Hepatic stellate cell (primary cell): ENCODE data around the gene CACNB4.
"Not testable (repeated sequence)": the region's sequence is repeated elsewhere in the genome, so short reads cannot be mapped to it uniquely, and the experiment has no call there.

ENCODE experiments used
- DNase-seq: peaks from one replicate; pipeline ENCODE4 v3.0.0; 2011; ENCODE audit warnings: low spot score

CACNB4 gene

GRCh38 chr2:151942540-151943205 is 156.2 kb downstream of the CACNB4 start:
- not testable (repeated sequence) for DNase-seq

- no peak for DNase-seq
Measured at GRCh38 chr2:151937966-151938365, 160.9 kb downstream of the CACNB4 start.

DNA sequence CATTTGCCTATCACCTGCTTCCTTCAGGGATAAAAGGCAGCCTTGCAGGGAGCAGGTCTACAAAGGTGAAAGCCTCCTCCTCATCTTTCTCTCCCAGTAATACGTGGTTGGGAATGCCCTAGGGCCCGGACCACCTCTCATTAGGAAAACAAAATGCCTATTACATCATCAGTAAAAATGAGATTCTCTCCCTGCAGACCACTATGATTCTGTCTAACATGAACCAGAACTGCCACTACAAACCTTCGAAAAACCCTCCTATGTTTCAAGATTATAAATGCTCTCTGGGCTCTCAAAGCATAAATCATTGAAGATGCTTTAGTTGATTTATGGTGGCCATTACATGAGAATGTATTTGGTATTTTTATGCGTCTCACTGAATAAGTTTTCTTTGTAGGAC is 162.2 kb downstream of the CACNB4 start:
- DNase-seq = no peak

DNA sequence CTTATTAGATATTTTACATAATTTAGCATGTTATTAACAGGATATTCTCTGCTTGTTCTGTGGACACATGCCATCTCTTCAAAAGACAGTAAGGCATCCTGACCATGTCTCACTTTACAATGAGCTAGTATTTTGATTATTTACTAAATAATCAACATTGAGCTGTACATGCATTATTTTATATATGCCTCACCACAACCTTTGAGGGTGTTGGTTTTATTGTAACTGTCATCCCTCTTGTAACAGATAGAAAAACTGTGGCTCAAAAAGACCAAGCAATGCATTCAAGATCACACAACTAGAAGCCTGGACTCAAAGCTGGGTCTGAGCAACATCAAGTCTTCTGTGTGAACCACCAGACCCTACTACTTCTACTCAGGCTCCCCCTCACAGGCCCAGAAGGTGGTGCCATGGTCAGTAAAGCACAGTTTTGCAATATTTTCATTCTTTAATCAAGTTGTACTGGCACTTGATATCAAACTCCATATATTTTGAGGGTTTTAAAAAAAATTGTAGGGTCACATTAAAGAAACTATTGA is 165.5 kb downstream of the CACNB4 start:
- DNase-seq = no peak

- DNase-seq = no peak
Measured at GRCh38 chr2:151931756-151932155, 167.1 kb downstream of the CACNB4 start.

DNA sequence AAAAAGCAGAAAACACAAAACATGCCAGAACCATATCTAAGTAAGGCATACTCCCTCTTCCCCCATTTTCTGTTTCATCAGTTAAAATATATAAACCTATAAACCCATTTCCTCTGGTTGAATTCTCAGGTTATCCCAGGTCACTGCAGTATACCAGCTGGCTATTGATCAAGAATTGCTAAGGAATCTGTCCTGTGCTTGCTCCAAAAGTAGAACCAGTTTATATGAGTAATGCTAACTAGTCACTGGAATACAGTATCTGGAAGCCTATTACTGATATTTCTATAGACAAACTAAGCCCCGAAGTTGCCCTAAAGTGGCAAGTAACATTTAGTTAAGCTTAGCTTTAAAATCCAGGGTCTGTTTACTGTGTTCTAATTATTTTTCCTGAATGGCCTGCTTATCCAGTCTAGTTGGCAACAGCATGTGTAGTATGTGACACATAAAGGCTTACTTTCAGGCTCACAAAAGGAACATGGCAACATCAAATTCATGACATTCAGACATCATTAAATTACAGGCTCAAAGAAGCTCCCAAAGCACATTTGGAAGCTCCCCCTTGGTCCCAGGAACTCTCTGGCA is 167.7 kb downstream of the CACNB4 start:
- DNase-seq = no peak

GRCh38 chr2:151930042-151930441 is 168.8 kb downstream of the CACNB4 start:
- DNase-seq = no peak

DNA sequence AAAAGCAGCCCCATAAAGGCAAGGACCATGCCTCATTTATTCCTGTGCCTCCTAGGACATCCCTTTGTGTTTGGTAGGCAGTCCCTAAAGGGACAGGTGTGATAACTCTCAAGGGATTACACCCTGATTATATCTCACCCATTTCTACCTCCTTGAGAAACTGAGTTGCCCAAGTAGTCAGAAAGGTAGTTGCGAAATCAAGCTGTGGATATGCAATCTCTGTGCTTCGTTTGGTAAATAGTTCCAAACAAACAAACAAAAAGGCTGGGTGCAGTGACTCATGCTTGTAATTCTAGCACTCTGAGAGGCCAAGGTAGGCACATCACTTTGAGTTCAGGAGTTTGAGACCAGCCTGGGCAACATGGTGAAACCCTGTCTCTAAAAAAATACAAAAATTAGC is 170.5 kb downstream of the CACNB4 start:
- no peak for DNase-seq

DNA sequence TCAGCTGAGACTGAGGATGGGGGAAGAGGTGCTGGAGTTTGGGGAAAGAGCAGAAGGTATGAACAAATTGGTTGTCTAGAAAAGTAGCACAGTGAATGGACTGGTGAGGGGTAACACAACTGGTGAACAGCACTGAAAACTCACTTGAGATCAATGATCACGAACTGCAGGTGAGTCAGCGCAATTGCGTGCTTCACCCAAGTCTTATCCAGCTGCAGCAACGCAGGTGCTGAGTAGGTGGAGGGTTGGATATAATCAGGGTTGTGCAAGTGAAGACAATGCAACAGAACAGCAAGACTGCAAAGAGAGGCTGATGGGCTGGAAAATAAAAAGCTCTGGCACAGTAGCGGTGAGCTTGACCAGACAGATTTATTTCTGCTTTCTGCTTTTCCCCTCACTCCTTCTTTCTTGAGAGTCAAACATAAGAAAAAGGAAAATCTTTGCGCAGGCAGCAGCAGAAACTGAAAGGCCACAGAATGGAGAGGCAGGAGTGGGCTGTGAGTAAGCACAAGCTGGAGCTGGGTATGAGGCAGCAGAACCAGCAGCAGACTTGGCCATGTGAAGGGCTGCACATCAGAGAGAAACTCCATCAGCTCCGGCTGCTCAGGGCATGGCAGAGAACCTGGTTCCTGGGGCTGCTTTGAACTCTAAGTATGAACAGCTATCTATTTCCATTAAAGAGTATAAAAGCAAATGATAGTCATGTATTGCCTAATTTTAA is 171.2 kb downstream of the CACNB4 start:
- DNase-seq = no peak

DNA sequence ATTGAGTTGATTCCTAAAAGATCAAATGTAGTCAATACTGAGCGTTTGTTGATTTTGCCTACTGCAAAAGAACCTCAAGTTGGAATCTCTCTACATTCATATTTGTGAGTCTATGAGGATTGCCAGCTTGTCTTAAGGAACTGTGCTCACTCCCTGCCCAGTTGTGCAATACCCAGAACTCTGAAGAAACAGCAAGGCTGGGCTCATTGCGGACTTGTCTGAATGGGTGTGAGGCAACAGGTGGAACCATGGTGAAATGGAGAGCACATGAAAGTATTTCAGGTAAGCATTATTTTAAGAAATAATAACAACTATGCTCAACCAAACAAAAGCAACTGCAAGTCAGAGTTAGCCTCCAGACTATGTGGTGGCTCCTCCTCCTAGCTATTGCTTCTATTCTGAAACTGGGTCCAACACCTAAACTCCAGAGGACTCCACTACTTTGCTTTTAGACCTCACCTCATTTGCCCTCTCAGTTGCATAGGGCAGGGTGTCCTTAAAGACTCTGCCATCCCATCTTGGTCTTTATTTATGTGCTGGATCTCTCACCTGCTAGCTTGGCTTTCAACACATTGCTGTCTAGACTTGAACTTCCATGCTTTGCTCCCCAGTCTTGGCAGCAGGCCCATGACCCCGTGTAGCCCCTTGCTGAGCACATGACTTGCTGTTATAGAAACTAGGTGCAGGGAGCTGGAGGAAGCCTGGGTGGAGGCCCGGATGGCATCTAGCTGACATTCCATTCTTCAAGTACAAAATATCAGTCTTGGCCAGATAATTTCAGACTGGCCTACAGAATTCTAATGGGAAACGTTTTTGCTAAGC is 175.8 kb downstream of the CACNB4 start:
- DNase-seq = no peak

GRCh38 chr2:151919786-151920185 is 179.1 kb downstream of the CACNB4 start:
- no peak for DNase-seq

- no peak for DNase-seq
Measured at GRCh38 chr2:151918308-151918707, 180.5 kb downstream of the CACNB4 start.

DNA sequence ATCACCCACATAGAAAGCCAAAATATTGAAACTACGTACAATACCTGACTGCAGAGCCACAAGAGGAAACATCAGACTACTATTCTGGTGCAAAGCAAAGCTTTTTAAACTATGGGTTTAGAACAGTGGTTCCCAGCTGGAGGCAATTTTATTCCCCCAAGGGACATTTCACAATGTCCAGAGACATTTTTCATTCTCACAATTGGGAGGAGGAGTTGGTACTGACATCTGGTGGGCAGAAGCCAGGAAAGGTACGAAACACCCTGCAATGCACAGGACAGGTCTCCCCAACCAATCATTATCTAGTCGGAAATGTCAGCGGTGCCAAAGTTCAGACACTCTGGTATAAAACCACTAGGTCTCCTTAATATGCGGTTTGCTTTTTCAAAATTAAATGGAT is 182.2 kb downstream of the CACNB4 start:
- no peak for DNase-seq

DNA sequence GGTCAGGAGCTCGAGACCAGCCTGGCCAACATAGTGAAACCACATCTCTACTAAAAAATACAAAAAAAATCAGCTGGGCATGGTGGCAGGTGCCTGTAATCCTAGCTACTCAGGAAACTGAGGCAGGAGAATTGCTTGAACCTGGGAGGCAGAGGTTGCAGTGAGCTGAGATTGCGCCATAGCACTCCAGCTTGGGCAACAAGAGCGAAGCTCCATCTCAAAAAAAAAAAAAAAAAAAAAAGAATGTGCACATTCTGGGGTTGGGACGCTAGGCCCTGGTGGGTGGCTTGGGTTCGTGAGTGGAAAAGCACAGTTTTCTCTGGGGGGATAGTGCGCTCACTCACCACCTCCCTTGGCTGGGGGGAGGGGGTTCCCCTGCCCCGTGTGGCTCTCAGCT is 183.2 kb downstream of the CACNB4 start:
- DNase-seq = not testable (repeated sequence)

DNA sequence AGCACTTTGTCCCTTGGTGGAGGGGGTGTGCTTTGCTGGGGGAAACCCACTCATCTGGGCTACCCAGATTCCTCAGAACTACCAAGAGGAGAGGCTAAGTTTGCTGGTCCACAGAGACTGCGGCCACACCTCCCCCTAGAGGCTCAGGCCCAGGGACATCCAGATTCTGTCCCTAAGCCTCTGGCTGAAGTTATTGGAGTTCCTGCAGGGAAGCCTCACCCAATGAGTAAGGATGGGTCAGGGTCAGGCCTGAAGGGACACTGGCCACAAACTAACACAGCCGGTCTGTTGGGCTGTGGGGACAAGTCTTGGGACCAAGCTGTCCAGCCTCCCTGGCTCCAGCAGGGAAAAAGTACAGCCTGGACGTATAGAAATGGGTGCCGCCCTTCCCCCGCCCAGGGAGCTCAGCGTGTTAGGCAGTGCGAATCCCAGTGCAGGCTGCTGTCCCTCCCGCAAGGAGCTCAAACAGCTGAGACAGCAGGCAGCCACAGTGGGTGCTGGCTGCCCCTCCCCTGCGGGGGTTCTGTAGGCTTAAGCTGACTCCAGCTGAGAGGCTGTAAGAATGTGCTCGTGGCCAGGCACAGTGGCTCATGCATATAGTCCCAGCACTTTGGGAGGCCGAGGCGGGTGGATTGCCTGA is 183.7 kb downstream of the CACNB4 start:
- DNase-seq = no peak

DNA sequence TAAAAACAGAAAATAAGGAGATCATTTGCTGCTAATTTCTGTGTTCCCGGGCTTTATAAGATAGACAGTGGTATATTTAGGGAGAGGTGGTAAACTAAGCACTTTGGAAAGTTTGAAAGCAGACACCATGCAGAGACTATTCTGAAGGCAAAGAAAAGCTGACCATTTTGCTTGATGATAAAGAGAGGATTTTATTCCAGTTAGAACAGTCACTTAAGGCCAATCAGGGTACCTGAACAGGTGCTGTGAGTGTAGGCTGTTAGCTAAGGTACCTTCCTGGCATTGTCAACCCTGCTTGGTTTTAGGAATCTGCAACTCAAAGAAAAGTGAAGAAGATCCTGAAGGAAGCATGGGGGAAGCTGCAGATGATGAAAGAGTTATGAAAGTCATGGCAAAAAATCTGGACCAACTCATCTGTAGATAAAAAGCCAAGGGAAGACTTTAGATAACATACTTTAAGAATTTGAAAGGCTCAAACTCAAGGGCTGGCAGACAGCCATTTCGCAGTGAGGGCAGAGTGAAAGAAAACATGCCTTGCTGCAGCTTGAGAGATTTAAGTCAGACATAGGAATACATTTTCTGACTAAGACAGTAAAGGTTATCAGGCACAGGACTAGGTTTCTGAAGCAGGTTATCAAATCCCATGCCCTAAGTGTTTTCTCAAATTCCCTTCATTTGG is 190.5 kb downstream of the CACNB4 start:
- DNase-seq = no peak

DNA sequence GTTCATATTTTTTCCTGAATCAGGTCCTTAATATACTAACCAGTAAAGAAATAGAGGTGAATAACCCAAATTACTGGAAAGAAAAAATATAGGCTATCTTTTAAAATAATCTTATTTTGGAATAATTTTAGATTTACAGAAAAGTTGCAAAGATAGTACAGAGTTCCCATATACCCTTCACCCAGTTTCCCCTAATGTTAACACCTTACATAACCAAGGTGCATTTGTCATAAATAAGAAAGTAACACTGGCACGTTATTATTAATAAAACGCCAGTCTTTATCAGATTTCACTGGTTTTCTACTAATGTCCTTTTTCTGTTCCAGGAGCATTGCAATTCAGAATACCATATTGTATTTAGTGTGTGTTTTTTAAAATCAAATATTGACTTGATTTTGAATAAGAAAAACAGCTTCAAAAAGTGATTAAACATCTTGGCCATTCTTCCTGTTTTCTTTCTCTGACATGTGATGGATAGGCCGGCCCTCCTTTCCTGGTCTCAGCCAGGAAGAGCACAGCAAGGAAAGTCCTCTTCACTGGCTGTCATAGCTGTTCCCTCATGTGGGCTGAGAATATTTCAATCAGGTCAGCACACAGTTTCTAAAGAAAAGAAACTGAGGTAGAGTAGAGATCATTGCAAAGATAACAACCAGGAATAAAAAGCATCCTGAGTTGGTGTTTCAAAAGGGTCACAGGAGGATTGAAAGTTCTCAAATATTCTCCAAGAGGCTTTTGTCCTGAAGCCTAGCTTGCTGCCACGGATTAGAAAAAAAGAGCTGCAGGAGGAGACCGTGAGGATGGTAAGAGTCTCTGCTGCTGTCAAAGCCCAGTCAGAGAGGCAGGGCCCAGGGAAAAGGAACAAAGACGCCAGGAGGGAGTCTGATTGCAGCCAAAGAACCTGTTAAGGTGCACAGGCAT is 191.3 kb downstream of the CACNB4 start:
- no peak for DNase-seq

- no peak for DNase-seq
Measured at GRCh38 chr2:151906633-151906998, 192.2 kb downstream of the CACNB4 start.

GRCh38 chr2:151905963-151906632 is 192.7 kb downstream of the CACNB4 start:
- DNase-seq = no peak

- DNase-seq = no peak
Measured at GRCh38 chr2:151904807-151905206, 194.0 kb downstream of the CACNB4 start.
